ENCODE results near the gene LDHAL6A.
"Not testable (repeated sequence)": the region's sequence is repeated elsewhere in the genome, so short reads cannot be mapped to it uniquely, and the experiment has no call there.

The LDHAL6A gene

DNA sequence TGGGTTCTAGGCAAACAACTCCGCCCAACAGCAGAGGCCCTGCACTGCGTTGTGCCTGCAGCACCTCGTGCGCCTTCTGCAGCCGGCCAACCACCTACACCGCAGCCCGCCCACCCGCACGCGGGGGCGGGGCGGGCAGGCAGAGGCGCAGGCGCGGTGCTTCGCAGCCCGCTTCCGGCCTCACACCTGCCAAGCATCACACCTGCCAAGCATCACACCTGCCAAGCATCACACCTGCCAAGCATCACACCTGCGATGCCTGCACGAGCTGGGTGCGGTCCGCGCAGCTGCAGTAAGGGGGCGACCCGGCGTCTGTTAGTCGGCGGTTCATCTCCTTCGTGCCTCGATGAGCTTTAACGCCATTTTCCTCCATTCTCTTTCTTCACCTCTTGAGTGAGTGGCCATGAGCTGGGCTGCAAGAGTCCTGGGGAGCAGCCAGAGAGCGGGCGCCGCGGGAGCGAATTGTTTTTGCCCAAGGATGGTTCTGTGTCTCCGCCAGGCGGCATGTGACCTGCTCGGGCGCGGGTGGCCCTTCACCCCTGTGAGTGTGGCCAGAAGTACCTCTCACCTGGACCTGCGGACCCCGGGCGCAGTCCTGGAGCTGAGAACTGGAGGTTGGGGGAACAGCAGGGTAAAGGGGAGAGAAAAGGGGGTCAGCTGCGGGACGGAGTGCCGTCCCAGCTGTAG lies at the start of gene LDHAL6A:
Gene LDHAL6A (plus strand): TSS at position 171 of the 687 bp plus-strand sequence. CDS start 825 bp downstream, outside the sequence.
- no peak for DNase-seq

DNA sequence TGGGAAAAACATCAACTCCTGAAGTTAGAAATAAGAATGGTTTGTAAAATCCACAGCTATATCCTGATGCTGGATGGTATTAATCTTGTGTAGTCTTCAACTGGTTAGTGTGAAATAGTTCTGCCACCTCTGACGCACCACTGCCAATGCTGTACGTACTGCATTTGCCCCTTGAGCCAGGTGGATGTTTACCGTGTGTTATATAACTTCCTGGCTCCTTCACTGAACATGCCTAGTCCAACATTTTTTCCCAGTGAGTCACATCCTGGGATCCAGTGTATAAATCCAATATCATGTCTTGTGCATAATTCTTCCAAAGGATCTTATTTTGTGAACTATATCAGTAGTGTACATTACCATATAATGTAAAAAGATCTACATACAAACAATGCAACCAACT lies 48.3 kb upstream of the LDHAL6A start:
- DNase-seq, result not testable (repeated sequence)

DNA sequence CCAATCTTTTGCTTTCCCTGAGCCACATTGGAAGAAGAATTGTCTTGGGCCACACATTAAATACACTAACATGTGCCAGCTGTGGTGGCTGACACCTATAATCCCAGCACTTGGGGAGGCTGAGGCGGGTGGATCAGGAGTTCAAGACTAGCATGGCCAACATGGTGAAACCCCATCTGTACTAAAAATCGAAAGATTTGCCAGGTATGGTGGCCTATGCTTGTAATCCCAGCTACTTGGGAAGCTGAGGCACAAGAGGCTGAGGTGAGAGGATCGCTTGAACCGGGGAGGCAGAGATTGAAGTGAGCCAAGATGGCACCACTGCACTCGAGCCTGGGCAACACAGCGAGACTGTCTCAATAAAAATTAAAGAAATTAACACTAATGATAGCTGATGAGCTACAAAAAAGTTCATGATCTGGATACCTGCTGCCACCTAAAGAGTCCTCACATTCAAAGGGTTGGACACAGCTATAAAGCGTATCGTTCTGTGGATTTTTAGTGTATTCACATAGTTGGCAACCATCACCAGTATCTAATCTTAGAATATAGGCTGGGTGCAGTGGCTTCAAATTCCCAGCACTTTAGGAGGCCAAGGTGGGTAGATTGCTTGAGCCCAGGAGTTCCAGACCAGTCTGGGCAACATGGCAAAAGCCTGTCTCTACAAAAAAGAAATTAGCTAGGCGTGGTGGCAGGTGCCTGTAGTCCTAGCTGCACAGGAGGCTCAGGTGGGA lies 46.9 kb upstream of the LDHAL6A start:
- no peak for DNase-seq

DNA sequence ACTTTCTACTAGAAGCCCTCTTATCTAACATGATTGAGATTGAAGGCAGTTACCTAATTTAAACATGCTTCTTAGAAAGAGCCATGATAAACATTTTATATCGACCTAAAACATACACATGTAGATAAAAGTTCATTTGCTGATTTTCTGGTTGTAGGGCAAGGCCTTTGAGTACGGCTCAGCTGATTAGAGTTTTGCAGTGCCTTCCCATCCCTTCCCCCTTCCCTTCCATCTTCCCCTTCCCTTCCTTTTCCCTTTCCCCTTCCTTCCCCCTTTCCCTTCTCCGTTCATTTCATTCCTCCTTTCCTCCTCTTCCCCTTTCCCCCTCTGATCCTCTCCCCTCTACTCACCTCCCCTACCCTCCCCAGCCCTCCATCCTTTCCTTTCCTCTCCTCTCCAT lies 39.2 kb upstream of the LDHAL6A start:
- DNase-seq, result no peak

DNA sequence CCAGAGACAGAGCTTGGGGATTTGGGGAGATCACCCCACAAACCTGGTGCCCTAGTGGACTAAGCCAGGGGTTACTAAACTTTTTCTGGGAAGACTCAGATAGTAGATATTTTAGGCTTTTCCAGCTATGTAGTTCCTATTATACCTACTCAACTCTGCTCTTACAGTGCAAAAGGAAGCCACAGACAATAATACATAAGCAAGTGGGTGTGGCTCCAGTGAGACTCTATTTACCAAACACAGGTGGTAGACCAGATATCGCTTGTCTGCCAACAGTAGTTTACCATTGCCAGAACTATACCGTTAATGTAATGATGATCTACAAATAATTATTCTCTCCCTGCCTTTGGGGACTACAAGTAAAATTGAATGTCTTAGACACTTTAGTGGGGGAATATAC lies 36.6 kb upstream of the LDHAL6A start:
- no peak for DNase-seq

DNA sequence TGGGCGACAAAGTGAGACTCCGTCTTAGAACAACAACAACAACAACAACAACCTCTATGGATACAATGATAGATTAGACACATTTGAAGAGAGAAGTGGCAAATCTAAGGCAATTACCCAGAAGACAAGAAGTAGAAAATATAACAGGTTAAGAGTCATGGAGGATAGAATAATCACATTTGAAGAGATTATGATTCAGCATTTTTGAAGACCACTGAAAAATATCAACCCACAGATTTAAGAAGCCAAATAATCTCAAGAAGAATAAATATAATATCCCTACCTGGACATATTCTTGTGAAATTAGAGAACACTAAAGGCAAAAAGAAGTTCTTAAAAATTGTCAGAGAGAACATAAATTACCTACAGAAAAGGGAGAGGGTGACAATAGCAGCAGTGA lies 35.6 kb upstream of the LDHAL6A start:
- DNase-seq, result no peak

DNA sequence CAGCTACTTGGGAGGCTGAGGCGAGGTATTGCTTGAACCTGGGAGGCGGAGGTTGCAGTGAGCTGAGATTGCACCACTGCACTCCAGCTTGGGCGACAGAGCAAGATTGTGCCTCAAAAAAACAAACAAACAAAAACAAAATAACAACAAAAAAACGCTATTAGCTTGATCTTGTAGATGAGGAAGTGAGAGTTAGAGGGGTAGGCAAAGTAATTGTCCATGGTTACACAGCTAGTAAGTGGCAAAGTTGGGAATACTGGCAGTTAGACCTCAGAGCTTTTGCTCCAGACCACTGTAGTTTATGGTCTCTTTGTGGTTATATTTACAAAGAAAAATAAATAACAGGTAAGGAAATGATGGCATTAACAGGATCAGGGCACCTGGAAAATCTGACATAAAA lies 28.4 kb upstream of the LDHAL6A start:
- no peak for DNase-seq

DNA sequence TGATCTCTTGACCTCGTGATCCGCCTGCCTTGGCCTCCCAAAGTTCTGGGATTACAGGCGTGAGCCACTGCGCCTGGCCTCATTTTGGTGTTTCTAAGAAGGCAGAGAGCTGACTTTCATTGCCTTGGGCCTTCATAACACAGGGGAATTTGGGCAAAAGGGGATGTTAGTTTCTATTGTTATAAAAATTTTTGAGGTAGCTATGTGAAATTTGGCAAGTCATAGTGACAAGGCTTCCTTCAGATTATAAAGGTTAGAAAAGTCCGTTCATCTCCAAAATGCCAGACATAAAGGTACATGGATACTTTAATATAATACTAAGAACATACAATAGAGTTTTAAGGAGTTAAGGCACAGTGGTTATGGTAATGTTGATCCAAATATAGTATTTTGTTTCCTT lies 26.3 kb upstream of the LDHAL6A start:
- no peak for DNase-seq

DNA sequence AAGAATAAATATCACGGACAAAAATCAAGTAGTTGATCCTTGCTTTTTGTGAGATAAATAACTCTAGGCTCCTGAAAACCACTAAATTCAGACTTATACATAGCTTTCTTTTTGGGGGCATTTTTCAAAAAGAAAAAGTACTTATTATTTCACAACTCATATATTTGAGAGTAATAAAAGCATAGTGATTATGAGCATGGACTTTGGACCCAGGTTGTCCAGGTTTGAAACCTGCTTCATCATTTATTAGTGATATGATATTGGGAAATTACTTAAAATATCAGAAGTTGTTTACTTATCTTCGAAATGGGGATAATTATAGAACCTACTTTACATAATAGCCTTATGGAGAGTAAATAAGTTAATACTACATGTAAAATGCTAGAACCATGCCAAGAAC lies 17.0 kb upstream of the LDHAL6A start:
- no peak for DNase-seq

DNA sequence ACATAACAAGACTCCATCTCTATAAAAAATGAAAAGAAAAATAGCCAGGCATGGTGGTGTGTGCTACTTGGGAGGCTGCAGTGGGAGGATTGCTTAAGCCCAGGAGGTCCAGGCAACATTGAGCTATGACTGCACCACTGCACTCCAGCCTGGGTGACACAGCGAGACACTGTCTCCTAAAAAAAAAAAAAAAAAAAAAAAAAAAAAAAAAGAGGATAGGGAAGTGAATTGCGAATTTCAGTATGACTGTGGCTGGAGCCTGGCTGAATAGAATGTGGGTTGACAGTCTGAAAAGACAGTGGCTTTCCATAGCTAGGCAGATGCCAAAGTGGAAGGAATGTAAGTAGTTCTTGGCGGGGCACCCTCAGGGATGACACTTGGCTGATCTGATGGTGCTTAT lies 6.4 kb upstream of the LDHAL6A start:
- no peak for DNase-seq

DNA sequence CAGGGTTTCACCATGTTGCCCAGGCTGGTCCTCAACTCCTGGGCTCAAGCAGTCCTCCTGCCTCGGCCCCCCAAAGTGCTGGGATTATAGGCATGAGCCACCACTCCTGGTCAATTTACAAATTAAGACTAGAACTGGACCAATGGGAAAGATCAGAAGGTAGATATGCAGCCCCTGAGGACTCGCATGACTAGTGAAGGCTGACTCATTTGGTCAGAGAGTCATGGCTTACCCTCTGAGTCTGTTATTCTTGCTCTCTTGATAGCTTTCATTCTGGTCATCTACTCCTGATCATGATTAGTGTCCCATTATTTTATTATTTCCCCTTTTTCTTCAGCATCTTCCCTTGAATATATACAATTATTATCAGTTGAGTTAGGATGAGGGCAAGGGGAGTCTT lies 2.7 kb upstream of the LDHAL6A start:
- DNase-seq, result no peak

DNA sequence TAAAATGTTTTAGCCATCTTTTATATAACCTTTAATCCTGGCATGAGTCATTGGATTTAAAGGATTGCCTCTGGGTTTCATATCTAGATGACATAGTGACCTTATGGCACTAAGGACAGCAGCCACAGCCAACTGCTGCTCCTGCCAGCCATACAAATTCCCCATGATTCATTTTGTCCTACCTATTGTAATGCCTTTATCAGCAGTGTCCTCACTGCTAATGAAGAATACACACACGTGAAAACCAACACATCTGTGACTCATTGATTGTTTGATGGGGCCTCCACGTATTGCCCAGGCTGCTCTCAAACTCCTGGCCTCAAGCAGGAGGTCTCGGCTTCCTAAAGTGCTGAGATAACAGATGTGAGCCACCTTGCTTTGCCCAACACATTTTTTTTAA lies 1.8 kb downstream of the LDHAL6A start:
- DNase-seq, result no peak

DNA sequence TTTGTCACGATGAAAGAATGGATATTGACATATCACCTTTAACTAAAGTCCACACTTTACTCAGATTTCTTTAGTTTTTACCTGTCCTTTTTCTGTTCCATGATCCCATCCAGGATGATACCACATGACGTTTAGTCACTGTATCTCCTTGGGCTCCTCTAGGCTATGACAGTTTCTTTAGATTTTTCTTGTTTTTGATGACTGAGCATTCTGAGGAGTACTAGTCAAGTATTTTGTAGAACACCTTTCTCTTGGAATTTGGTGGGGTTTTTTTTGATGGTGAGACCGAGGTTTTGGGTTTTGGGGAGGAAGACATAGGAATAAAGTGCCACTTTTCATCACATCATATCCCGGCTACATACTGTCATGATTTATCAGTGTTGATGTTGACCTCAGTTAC lies 4.0 kb downstream of the LDHAL6A start:
- no peak for DNase-seq

DNA sequence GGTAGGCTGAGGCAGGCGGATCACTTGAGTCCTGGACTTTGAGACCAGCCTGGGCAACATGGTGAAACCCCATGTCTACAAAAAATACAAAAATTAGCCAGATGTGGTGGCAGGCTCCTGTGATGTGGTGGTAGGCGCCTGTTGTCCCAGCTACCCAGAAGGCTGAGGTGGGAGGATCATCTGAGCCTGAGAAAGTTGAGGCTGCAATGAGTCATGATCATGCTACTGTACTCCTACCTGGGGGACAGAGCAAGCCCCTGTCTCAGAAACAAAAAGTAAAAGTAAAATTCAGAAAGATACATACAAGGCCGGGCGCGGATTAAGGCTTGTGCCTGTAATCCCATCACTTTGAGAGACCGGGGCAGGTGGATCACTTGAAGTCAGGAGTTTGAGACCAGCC lies 6.3 kb downstream of the LDHAL6A start:
- DNase-seq, result no peak

DNA sequence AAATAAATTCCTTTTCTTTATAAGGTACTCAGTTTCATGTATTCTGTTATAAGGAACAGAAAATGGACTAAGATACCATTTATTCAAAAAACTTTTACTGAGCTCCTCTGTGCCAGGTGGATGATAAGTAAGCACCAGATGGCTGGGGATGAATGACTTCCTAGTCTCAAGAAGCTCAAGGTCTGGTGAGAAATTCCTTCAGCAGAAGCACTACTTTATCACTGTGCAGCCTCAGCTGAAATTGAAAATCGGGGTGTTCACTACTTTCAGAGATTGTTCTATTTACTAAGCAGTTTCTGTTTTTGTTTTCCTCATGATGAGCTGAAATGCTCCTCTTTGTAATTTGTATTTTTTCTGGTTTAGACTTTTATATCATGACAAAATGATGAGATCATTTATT lies 7.8 kb downstream of the LDHAL6A start:
- DNase-seq, result no peak

DNA sequence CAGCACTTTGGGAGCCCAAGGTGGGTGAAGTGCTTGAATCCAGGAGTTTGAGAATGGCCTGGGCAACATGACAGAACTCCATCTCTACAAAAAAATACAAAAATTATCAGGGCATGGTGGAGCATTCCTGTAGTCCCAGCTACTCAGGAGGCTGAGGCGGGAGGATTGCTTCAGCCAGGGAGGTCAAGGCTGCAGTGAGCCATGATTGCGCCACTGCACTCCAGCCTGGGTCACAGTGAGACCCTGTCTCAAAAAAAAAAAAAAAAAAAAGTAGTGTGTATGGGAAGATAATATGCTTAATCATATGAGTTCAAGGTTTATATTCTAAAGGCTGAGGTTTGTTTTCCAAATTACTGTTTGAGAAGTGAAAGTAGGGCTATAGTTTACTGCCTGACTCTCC lies 10.7 kb downstream of the LDHAL6A start:
- DNase-seq, result no peak

DNA sequence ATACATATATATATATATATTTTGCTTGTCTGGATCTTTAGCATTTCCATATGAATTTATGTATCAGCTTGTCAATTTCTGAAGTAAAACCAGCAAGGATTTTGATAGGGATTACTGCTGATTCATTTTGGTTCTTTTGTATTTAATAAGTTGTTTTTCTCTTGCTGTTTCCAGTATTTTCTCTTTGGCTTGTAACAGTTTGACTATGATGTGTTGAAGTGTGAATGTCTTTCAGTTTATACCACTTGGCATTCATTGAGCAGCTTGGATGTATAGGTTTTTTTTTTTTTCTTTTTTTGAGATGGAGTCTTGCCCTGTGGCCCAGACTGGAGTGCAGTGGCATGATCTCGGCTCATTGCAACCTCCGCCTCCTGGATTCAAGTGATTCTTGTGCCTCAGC lies 12.4 kb downstream of the LDHAL6A start:
- no peak for DNase-seq

DNA sequence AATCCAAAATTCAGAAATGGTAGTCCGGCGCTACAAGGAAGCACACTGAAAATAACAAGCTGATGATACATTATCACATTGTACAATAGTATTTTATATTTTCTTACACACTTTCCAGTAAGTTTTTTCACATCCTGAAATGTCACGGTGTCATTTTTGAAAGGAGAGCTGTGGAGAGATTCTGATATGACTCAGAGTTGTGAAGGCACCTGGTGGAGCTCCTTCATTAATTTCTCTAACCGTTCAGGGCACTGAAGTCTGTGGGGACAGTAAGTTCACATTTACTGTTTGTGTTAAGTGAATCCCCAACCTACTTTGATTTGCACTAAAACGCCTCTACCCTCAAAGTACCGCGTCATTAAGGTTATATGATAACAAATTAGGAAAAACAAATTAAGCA lies 13.3 kb downstream of the LDHAL6A start:
- DNase-seq, result no peak

DNA sequence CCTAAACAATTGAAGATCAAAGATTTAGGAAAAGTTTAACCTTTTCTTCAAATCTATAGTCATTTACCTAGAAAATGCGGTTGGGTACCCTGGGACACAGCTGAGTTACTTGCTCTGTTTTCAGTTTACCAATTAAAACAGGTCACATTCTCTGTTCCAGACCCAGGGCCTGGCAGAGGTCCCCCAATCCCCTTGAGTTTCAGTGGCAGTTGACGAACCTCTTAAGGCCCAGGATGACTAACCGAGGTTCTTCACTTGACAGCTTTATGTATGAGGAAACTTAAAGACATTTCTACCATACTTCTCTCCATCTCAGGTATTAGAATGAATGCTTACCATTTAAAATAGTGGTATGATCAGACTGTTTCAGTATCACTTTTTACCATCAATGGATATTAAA lies 16.3 kb downstream of the LDHAL6A start:
- no peak for DNase-seq

DNA sequence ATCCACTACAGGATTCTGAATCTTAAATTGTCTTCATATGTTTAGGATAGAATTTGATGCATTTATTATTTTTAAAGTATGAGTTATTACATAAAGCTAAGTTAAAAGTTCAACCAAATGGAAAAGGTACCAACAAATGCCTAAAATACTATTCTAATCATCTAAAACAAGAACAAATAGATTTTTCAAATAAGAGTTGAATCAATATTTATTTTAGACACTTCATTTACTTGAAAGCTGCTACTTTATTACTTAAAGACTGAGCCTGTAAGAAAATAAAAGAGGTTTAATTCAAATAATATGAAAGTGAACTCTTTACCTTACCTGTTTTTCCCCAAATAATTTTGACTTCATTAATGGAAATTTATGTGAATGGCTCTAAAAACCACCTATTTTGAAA lies 16.9 kb downstream of the LDHAL6A start:
- no peak for DNase-seq

DNA sequence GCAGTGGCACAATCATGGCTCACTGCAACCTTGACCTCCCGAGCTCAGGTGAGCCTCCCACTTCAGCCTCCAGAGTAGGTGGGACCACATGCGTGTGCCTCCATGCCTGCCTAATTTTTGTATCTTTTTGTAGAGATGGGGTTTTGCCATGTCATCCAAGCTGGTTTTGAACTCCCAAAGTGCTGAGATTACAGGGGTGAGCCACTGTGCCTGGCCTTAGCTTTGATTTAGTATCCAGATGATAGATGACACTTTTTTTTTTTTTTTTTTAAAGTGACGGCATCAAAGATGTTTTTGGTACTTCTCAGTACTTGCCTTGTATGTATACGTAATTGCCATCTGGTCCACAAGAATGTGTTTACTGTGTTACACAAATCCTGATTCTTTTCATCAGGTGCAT lies 23.4 kb downstream of the LDHAL6A start:
- DNase-seq, result no peak

DNA sequence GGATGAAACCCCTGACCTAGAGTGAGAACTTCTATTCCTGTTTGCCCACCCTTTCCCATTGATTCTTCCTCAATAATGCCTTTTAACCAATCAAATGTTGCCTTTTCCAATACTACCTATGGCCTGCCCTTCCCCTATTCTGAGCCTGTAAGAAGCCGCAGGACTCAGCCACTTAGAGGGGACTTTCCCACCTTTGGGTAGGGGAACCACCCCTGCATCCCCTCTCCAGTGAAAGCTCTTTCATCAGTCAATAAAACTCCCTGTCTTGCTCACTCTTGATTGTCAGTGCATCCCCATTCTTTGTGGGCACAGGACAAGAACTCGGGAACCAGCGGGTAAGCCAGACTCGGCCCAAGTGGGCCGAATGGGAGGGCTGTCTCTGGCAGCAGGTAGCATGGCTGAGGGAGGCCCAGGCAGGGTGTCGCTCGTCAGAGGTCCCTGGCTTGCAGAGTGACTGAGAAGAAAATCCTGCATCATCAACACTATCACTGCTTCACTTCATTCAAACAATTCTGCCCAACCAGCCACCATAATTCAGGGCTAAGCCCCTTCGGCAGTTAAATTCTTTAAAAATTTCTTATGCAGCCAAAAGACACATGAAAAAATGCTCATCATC lies 30.4 kb downstream of the LDHAL6A start:
- no peak for DNase-seq

DNA sequence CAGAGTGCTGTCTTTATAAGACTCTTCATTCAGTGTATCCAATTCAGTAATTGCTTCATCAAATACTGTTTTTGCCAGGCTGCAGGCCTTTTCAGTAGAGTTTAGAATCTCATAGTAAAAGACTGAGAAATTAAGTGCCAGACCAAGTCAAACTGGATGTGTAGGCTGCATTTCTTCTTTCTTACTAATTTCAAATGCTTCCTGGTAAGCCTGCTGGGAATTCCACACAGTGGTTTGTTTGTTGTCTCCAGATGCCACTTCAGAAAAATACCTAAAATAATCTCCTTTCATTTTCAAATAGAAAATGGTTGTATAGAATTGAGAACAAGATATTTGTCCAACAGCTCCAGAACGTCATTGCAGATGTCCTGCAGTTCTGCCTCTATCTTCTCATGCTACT lies 34.7 kb downstream of the LDHAL6A start:
- no peak for DNase-seq

DNA sequence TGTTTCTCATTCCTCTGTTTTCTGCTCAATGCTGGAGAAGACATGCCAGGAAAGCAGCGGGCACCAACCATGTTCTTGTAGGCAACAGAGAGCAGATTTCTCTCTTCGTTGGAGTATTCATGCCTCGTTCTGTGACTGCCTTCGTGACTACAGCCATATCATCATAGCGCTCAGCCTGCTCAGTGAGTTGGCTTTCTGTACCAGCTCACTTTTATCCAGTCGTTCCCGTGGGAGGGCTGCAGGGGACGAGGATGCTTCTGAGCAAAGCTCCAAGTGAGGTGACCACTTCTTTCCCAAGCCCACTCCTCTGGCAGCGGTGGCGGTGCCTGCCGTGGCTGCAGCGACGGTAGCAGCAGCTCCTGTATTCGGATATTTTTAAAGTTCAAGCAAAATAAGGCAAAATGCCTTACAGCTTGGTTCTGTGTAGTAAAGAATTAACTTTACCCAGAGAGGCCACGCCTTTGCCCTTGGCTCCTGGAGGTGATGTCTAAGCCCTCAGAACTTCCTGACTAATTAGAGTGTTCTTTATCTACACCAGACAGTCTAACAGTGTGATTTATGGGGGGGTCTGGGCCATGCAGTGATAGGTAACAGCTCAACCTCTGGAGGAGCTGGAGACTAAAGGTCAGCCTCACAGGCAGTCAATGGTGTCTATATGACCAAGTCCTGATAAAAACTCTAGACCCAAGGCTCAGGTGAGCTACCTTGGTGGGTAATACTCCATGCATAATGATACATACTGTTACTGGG lies 35.3 kb downstream of the LDHAL6A start:
- no peak for DNase-seq

Data from stimulated activated CD4-positive, alpha-beta T cell treated with anti-CD3 and anti-CD28 coated beads, Interleukin-12 subunit alpha, Interleukin-12 subunit beta, amount 100 ng/mL, for 4 hours (primary cell).